Neuronal stem cell (in vitro differentiated cells): ENCODE measurements around the gene IL21R.

Experiments
- DNase-seq: peaks from one replicate; pipeline ENCODE4 v3.0.0-alpha.2; 2013; ENCODE audit warnings: low spot score
- H2AFZ ChIP-seq: one replicate; pipeline ENCODE4 v1.6.1; 2013; ENCODE audit warnings: mild to moderate bottlenecking, low read length, inconsistent platforms
- H2AK5ac ChIP-seq: 2 replicates; pipeline ENCODE4 v1.6.1; 2013; ENCODE audit warnings: low read depth, mild to moderate bottlenecking, inconsistent platforms, low read length, moderate library complexity, mixed read lengths
- H2BK120ac ChIP-seq: 2 replicates; pipeline ENCODE4 v1.6.1; 2013; ENCODE audit warnings: low read depth, mild to moderate bottlenecking, inconsistent platforms, low read length, moderate library complexity, mixed read lengths
- H2BK12ac ChIP-seq: one replicate; pipeline ENCODE4 v1.6.1; 2013; ENCODE audit warnings: low read length, inconsistent platforms
- H2BK15ac ChIP-seq: 2 replicates; pipeline ENCODE4 v1.6.1; 2013; ENCODE audit warnings: mild to moderate bottlenecking, low read length, inconsistent platforms, mixed read lengths
- H2BK5ac ChIP-seq: one replicate; pipeline ENCODE4 v1.6.1; 2013; ENCODE audit warnings: inconsistent platforms, mild to moderate bottlenecking, low read length, moderate library complexity
- H3K14ac ChIP-seq: one replicate; pipeline ENCODE4 v1.6.1; 2013; ENCODE audit warnings: low read length, inconsistent platforms
- H3K18ac ChIP-seq: 2 replicates; pipeline ENCODE4 v1.6.1; 2013; ENCODE audit warnings: low read length, inconsistent platforms
- H3K23ac ChIP-seq: 2 replicates; pipeline ENCODE4 v1.6.1; 2013; ENCODE audit warnings: low read depth, mild to moderate bottlenecking, mixed read lengths, low read length, inconsistent platforms; ENCODE audit not compliant: poor library complexity
- H3K27ac ChIP-seq: replicated peaks from 3 replicates; pipeline ENCODE4 v1.5.1; 2013; ENCODE audit warnings: low read length, inconsistent platforms
- H3K27me3 ChIP-seq, 3 experiments: 2 replicates each; pipeline ENCODE4 v1.6.1; 2013; ENCODE audit warnings: low read length in 3 of 3, mild to moderate bottlenecking in 2 of 3, inconsistent platforms in 1 of 3, low read depth in 1 of 3, mixed read lengths in 1 of 3, moderate library complexity in 1 of 3; ENCODE audit not compliant: control insufficient read depth in 3 of 3, insufficient read depth in 3 of 3
- H3K36me3 ChIP-seq, 2 donors: replicated peaks in 1 of 2; 2 replicates each; pipeline ENCODE4 v1.6.1; 2013; ENCODE audit warnings: low read length in 2 of 2; ENCODE audit not compliant: control insufficient read depth in 2 of 2, insufficient read depth in 2 of 2
- H3K4ac ChIP-seq: 2 replicates; pipeline ENCODE4 v1.6.1; 2013; ENCODE audit warnings: inconsistent platforms, mild to moderate bottlenecking, low read length, moderate library complexity
- H3K4me1 ChIP-seq, 2 donors: 1 replicate in 1 of 2; 2 replicates in 1 of 2; pipeline ENCODE4 v1.6.1; 2013; ENCODE audit warnings: low read length in 2 of 2, low read depth in 1 of 2; ENCODE audit not compliant: control insufficient read depth in 2 of 2, insufficient read depth in 1 of 2
- H3K4me2 ChIP-seq: one replicate; pipeline ENCODE4 v1.6.1; 2013; ENCODE audit warnings: mild to moderate bottlenecking, low read length, inconsistent platforms; ENCODE audit not compliant: insufficient read depth, poor library complexity, severe bottlenecking
- H3K4me3 ChIP-seq, 2 donors: 2 replicates each; pipeline ENCODE4 v1.5.1; 2013; ENCODE audit warnings: low read length in 2 of 2, mild to moderate bottlenecking in 2 of 2, inconsistent platforms in 1 of 2, moderate library complexity in 1 of 2
- H3K79me1 ChIP-seq: one replicate; pipeline ENCODE4 v1.6.1; 2013; ENCODE audit warnings: low read depth, mild to moderate bottlenecking, inconsistent platforms, low read length, moderate library complexity
- H3K9ac ChIP-seq: one replicate; pipeline ENCODE4 v1.6.1; 2013; ENCODE audit warnings: mild to moderate bottlenecking, low read depth, low read length, inconsistent platforms; ENCODE audit not compliant: poor library complexity
- H3K9me3 ChIP-seq, 2 donors: replicated peaks in 1 of 2; 2 replicates each; pipeline versions ENCODE3 to v1.6.1; 2013; ENCODE audit warnings: low read length in 2 of 2, mild to moderate bottlenecking in 2 of 2, inconsistent platforms in 1 of 2, low read depth in 1 of 2, mixed read lengths in 1 of 2, moderate library complexity in 1 of 2; ENCODE audit not compliant: control insufficient read depth in 2 of 2, insufficient read depth in 1 of 2
- H4K8ac ChIP-seq: one replicate; pipeline ENCODE4 v1.6.1; 2013; ENCODE audit warnings: low read depth, mild to moderate bottlenecking, inconsistent platforms, low read length, moderate library complexity
- H4K91ac ChIP-seq: one replicate; pipeline ENCODE4 v1.6.1; 2013; ENCODE audit warnings: low read length, low read depth, mild to moderate bottlenecking, inconsistent platforms; ENCODE audit not compliant: poor library complexity
- WGBS, 2 donors: extraction: QIAGEN DNeasy Blood & Tissue Kit; methylation state at CpG; one replicate each; pipeline ENCODE4 v1.1.7; 2013; ENCODE audit warnings: missing lambda C conversion rate in 2 of 2, mixed read lengths in 1 of 2; ENCODE audit not compliant: insufficient read length in 2 of 2, insufficient replicate concordance in 1 of 2; ENCODE audit errors: extremely low coverage in 2 of 2; 5-methylcytosine and 5-hydroxymethylcytosine counted together

The IL21R gene

DNA sequence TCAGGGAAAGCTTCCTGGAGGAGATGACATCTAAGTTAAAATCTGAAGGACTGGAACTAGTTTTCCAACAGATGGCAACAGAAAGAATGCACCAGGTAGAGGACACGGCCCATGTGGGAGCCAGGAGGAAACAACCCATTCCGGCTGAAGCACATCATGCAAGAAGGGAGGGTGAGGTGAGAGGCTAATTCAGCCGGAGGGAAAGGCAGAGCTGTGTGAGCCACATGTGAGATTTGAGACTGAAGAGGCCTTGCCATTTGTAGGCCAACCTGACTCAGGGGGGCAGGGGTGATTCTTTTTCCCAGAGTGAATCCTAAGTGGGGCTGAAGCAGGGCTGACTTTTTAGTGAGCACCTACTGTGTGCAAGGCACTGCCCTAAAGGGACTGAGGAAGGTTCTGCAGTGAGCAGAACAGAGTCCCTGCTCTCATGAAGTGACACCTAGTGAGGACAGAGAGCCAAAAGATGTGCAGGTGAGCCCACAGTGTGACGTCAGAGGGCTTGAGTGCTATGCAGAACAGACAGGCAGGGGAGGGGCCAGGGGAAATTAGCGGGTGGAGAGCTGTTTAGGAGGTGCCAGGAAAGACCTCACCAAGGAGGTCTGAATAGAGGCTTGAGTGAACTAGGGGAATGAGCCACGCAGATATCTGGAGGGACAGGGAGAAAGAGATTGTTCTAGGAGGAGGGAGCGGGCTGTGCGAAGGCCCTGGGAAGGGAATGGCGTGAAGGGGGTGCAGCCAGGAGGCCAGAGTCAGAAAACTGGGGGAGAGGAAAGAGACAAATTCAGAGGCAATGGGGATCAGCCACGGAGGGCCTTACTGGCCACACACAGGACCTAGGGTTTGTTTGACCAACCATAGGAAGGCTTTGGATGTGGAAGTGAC is 19.8 kb upstream of the IL21R start:
- Histone ChIP-seq H2BK120ac (no peak overlapping the region), H2AFZ (no peak overlapping the region), H3K4ac (no peak overlapping the region), H3K9ac (no peak overlapping the region), H4K91ac (no peak overlapping the region), H3K27me3 (no peaks in the 10 kb centered on the region), H3K14ac (no peak overlapping the region), H3K79me1 (no peaks in the 10 kb centered on the region), H2BK15ac (no peak overlapping the region), H3K27ac (no peak overlapping the region), H4K8ac (no peak overlapping the region), H3K4me1 (no peaks in the 10 kb centered on the region), H3K18ac (no peak overlapping the region), H2BK5ac (no peak overlapping the region), H3K23ac (no peak overlapping the region), H2AK5ac (no peak overlapping the region), H2BK12ac (no peak overlapping the region), H3K4me2 (no peak overlapping the region), H3K36me3 (no peaks in the 10 kb centered on the region), H3K4me3 (no peak overlapping the region), H3K9me3 (peaks cover 0 to 4% of the 10 kb centered on the region in 2 donors)
- no CpG with 5 or more reads among the region's 10 CpGs for WGBS, 2 donors
- DNase-seq: no peak

DNA sequence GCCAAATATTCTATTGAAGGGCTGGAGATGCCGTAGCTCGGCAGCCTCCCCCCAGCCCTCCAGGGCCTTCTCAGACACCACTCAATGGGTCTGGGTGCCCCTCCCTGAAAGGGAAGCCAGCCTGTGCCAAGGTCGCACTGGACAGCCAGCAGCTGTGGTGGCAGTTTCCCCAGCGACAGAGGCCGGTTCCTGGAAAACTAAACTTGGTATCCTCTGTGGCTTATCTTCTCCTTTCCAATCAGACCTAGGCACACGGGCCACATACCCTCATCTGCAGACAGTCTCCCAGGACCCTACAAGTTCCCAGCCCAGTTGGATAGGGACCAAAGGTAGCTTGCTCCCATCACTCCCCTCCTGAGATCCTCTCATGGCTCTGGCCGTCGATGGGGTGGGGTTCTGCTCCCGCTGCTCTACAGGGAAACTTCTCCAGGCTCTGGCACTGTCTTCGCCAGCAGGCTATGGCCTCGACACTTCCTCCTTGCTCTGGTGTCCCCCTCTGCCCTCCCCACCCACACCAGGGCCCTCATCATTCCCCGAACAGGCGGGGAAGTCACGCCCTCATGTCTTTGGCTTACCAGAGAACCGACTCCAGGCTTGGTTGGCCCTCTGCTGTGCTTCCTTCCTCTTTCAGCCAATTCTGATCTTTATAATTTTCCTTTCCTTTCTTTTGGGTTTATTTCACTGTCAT is 18.3 kb upstream of the IL21R start:
- DNase-seq: no peak
- Histone ChIP-seq H2AK5ac (no peak overlapping the region), H2BK5ac (peak overlapping the region; percentile 16), H4K8ac (no peak overlapping the region), H3K9ac (no peak overlapping the region), H3K23ac (no peak overlapping the region), H3K4me1 (no peaks in the 10 kb centered on the region), H3K79me1 (no peaks in the 10 kb centered on the region), H2BK12ac (no peak overlapping the region), H3K14ac (no peak overlapping the region), H2AFZ (no peak overlapping the region), H2BK120ac (no peak overlapping the region), H3K4ac (no peak overlapping the region), H3K27ac (no peak overlapping the region), H3K9me3 (peaks cover 0 to 4% of the 10 kb centered on the region in 2 donors), H3K27me3 (no peaks in the 10 kb centered on the region), H2BK15ac (no peak overlapping the region), H3K18ac (no peak overlapping the region), H3K4me3 (no peak overlapping the region), H3K36me3 (no peaks in the 10 kb centered on the region), H4K91ac (no peak overlapping the region), H3K4me2 (no peak overlapping the region)
- WGBS, 2 donors: no CpG with 5 or more reads among the region's 15 CpGs

DNA sequence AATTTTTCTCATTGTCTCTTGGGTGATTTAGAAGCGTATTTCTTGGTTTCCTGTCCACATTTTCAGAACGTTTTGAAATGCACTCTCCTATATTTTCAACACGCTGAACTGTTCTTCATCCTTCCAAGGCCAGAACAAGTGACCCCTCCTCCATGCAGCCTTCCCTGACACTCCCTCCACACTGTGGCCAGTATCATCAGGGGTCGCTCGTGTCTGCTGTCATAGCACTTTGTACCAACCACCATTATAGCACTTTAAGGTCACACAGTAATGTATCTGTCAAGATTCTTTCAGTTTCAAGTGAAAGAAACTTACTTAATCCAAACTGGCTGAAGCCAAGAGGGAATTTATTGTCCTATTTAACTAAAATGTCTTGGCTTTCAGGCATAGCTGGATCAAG is 17.5 kb upstream of the IL21R start:
- Histone ChIP-seq H3K4me1 (no peaks in the 10 kb centered on the region), H3K36me3 (no peaks in the 10 kb centered on the region), H2BK12ac (no peak overlapping the region), H3K27ac (no peak overlapping the region), H3K14ac (no peak overlapping the region), H2AK5ac (no peak overlapping the region), H3K4me2 (no peak overlapping the region), H3K4me3 (no peak overlapping the region), H3K9ac (no peak overlapping the region), H4K8ac (no peak overlapping the region), H2BK15ac (no peak overlapping the region), H3K23ac (no peak overlapping the region), H3K79me1 (no peaks in the 10 kb centered on the region), H3K9me3 (peaks cover 0 to 4% of the 10 kb centered on the region in 2 donors), H4K91ac (no peak overlapping the region), H3K4ac (no peak overlapping the region), H3K27me3 (no peaks in the 10 kb centered on the region), H2BK120ac (no peak overlapping the region), H2AFZ (no peak overlapping the region), H3K18ac (no peak overlapping the region), H2BK5ac (no peak overlapping the region)
- no CpG with 5 or more reads among the region's 5 CpGs for WGBS, 2 donors
- DNase-seq: no peak

DNA sequence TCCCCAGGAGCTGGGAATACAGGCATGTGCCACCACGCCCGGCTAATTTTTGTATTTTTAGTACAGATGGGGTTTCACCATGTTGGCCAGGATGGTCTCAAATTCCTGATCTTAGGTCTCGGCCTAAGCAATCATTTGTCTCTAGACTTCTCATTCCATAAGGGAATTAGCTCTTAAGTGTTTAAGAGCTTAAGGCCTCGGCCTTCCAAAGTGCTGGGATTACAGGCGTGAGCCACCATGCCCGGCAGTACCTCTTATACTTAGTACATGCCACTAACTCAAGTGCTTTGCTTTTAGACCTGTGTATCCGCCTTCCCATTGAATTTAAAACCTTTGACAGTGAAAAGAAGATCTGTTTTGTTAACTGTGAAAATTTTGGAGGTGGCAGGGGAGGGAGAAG is 16.6 kb upstream of the IL21R start:
- no peaks in the 10 kb centered on the region for H3K79me1 ChIP-seq
- H2AFZ ChIP-seq: no peak overlapping the region
- H3K36me3 ChIP-seq: no peaks in the 10 kb centered on the region
- H3K27me3 ChIP-seq: no peaks in the 10 kb centered on the region
- H3K4me3 ChIP-seq: no peak overlapping the region
- H3K18ac ChIP-seq: no peak overlapping the region
- no peak overlapping the region for H3K23ac ChIP-seq
- DNase-seq: no peak
- WGBS, 2 donors: no CpG with 5 or more reads among the region's 7 CpGs
- H3K4me1 ChIP-seq: no peaks in the 10 kb centered on the region
- no peak overlapping the region for H3K4me2 ChIP-seq
- no peak overlapping the region for H2BK5ac ChIP-seq
- H3K9ac ChIP-seq: no peak overlapping the region
- H3K14ac ChIP-seq: no peak overlapping the region
- H2AK5ac ChIP-seq: no peak overlapping the region
- H2BK15ac ChIP-seq: no peak overlapping the region
- no peak overlapping the region for H2BK12ac ChIP-seq
- H3K27ac ChIP-seq: no peak overlapping the region
- H4K91ac ChIP-seq: no peak overlapping the region
- H3K4ac ChIP-seq: no peak overlapping the region
- no peaks in the 10 kb centered on the region for H3K9me3 ChIP-seq
- H2BK120ac ChIP-seq: no peak overlapping the region
- no peak overlapping the region for H4K8ac ChIP-seq
